GM12874 (cell line): ENCODE measurements around the gene CACNA1B.

Source experiments
- TF ChIP-seq, protein P1 (sequence below): IDR thresholded peaks from 2 replicates; pipeline ENCODE4 v1.5.1; 2011; ENCODE audit warnings: low read depth, mild to moderate bottlenecking, control low read depth, low read length, moderate library complexity; ENCODE audit not compliant: insufficient read depth

Gene CACNA1B

DNA sequence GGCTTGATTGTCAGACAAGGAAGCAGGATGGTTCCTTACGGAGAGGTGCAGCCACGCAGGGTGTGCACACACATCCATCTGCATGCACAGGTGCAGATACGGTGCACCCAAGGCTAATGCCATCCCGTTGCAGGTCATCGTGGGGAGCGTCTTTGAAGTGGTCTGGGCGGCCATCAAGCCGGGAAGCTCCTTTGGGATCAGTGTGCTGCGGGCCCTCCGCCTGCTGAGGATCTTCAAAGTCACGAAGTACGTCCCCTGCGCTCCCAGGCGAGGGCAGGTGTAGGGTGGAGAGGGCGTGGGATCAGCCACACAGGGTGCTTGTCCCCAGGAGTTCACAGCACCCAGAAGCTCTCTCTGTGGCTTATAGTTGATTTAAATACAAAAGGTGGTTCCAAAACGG is 106.4 kb downstream of the CACNA1B start:
- TF ChIP-seq, protein P1, sequence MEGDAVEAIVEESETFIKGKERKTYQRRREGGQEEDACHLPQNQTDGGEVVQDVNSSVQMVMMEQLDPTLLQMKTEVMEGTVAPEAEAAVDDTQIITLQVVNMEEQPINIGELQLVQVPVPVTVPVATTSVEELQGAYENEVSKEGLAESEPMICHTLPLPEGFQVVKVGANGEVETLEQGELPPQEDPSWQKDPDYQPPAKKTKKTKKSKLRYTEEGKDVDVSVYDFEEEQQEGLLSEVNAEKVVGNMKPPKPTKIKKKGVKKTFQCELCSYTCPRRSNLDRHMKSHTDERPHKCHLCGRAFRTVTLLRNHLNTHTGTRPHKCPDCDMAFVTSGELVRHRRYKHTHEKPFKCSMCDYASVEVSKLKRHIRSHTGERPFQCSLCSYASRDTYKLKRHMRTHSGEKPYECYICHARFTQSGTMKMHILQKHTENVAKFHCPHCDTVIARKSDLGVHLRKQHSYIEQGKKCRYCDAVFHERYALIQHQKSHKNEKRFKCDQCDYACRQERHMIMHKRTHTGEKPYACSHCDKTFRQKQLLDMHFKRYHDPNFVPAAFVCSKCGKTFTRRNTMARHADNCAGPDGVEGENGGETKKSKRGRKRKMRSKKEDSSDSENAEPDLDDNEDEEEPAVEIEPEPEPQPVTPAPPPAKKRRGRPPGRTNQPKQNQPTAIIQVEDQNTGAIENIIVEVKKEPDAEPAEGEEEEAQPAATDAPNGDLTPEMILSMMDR, result no peak

DNA sequence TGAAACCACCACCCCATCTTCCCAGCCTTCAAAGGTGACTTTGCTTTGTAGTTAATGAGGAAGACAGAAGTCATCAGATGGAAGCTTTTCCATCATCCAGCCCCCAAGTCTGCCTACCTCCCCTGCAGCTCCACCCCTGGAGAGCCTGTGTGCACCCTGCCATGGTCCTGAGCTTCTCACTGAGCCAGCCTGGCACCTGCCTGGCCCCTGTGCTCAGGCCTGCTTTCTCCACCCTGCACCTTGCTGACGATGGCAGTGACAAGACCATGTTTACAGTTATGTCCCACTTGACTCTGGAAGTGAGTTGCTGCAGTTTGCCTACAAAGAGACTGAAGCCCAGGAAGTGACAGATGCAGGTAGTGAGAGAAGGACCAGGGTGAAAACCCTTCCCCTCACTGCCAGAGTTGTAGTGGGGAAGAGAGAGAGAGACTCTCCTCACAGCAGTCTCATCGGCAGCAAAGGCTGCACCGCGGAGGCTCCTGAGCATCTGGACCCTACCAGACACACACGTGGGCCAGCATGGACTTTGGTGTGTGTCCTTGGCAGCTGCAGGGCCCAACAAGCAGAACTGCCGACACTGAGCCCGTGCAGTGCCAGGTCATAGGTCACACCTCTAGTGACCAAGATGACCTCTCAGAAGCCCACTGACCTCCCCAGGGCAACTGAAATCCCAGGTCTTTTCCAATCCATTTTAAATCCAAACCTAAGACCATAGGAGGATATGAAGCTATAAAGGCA is 107.1 kb downstream of the CACNA1B start:
- TF ChIP-seq, protein P1, result no peak

DNA sequence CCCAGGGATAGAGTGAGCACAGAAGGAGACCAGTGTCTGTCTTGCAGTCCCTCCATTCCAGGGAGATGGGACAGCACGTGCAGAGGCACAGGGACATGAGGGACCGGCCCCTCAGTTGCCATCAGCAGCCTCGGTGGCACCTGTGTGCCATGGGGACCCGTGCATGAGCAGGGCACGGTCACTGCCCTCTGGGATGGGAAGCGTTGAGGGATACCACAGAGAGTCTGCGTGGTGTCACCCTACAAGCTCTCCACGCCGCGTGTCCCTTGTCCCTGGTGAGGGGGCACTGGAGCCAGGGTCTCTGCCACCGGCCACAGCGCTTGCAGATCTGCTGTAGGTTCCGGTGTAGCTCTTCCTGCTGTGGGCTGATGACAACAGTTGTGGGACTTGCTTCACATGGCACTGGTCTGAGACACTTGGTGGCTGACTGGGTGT is 108.1 kb downstream of the CACNA1B start:
- TF ChIP-seq, protein P1, result no peak

DNA sequence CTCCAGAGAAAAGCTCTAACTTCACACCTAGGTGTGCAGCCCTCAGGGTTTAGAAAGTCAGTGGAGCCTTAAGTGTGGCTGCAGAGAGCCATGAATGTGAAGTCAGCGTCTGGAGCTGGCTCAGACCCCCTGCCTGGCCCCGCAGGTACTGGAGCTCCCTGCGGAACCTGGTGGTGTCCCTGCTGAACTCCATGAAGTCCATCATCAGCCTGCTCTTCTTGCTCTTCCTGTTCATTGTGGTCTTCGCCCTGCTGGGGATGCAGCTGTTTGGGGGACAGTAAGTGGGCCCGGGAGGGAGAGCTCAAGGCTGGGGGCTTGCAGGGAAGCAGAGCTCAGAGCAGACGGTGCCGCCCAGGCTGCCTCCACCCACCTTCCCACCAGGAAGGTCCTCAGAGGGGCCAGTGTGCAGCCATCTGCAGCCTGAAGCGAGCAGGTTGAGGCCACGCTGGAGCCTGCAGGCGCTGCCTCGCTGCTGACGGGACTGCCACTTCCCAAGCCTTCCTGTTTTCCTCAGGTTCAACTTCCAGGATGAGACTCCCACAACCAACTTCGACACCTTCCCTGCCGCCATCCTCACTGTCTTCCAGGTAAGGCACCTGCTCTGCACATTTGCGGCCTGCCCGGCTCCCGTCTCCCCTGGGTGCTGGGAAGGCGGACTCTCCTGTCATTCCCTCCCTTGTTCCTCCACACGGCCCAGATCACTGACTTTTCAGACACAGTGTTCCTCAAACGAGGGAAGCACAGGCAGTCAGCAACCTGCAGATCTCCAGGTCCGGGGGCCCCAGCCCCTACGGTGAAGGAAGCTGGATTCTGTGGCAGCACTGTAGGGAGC is 108.9 kb downstream of the CACNA1B start:
- TF ChIP-seq, protein P1, result no peak

DNA sequence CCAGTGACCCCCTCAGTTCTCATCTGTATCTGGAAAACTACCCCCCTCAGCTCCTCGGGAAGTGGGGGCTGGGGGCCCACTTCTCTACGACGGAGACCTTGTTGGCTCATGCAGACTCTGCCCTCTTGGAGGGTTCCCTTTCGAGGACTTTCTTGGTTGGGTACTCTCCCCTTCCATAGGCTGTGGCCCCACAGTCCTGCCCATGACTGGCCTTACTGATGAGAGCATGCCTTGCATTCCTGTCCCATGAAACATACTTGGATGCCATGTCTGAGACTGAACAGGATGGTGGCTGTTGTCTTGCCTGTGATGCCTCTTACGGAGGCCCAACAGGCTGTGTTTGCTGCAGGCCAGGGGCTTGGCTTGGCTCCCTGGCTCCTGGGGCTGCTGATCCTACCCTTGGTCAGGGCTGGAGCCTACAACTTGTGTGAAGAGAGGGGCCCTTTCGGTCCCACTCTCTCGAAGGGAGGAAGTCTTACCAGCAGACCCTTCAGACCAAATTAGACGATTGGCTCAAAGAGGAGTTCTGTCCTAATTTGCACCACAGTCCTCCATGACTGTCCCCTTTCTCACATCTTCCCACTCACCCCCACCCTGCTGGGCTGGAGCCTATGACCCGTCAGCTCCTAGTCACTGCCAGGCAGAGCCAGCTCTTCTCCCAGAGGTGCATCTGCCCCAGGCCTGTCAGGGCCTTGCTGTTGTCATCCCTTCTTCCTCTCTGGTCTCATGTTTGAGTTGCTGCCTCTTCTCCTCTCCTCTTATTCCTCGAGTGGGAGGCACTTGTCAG is 109.9 kb downstream of the CACNA1B start:
- TF ChIP-seq, protein P1, result no peak

DNA sequence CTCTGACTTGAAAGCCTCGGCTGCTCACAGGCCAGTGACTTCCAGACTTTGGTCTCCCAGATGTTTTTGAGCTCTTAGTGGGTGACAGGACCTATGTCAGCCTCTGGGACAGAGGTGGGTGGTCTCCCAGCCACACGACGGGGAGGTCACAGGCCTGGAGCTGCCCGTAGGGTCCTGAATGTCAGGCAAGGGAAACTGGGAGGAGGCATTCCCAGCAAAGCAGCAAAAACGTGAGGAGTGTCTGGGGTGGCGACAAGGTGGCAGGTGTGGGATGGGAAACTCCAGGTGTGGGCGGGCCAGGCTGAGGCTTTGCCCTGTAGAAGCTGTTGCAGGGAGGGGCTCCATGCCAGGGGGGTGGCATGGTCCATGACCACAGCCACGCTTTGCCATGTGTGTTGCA is 110.5 kb downstream of the CACNA1B start:
- TF ChIP-seq, protein P1, result no peak

DNA sequence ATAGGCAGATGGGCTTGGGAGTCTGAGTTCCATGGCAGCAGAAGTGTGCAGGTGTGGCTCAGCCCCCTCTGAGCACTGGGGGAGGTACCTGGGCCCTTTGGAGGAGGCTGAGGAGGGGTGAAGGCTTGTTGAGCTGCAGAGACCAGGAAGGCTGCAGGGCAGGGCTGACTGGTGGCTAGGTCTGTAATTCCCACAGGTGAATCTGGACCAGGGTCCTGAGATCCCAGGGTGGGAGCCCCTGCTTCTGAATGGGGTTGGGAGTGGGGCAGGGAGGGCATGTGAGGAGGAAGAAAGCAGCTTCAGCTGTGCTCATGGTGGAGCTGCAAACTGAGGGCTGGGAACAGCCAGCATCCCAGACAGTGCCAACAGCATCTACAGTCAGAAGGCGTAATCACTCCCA is 111.1 kb downstream of the CACNA1B start:
- TF ChIP-seq, protein P1, result no peak
